Neural crest cell (in vitro differentiated cells): ENCODE measurements around the gene FCHSD2. TPM values are rescaled to one million over a fixed set of nuclear protein-coding genes. Genes with fewer than 3 reads are reported as not detected.

Experiments used
- DNase-seq: peaks from one replicate; pipeline ENCODE4 v3.0.0; 2021; ENCODE audit warnings: low read depth, mixed read lengths, low spot score
- H3K27ac Mint-ChIP-seq: one replicate; pipeline ENCODE4 v1.8.0; 2021; ENCODE audit warnings: mild to moderate bottlenecking, mixed read lengths; ENCODE audit not compliant: unreplicated experiment
- H3K27me3 Mint-ChIP-seq: 2 replicates; pipeline ENCODE4 v1.8.0; 2021; ENCODE audit warnings: low read depth, mild to moderate bottlenecking, mixed read lengths
- H3K36me3 Mint-ChIP-seq: 2 replicates; pipeline ENCODE4 v1.8.0; 2021; ENCODE audit warnings: low read depth, mild to moderate bottlenecking, mixed read lengths
- H3K4me1 Mint-ChIP-seq: 2 replicates; pipeline ENCODE4 v1.8.0; 2021; ENCODE audit warnings: mixed read lengths
- H3K4me3 Mint-ChIP-seq: one replicate; pipeline ENCODE4 v1.8.0; 2021; ENCODE audit warnings: mild to moderate bottlenecking, mixed read lengths
- H3K9me3 Mint-ChIP-seq: 2 replicates; pipeline ENCODE4 v1.8.0; 2021; ENCODE audit warnings: mixed read lengths
- total RNA-seq: library from RNA; stranded (reverse); gene quantifications from 2 replicates; pipeline ENCODE4 v1.2.1, GENCODE V29; 2021
- TF ChIP-seq, protein P1 (sequence below): fragments of 200-600 bp; sonication (generic); conservative IDR thresholded peaks from 2 replicates; pipeline ENCODE4 v1.5.0; 2021; ENCODE audit warnings: antibody characterized with exemption, mild to moderate bottlenecking

Gene FCHSD2
- total RNA-seq, 1 donor from 2014 or later: 34.4 TPM

DNA sequence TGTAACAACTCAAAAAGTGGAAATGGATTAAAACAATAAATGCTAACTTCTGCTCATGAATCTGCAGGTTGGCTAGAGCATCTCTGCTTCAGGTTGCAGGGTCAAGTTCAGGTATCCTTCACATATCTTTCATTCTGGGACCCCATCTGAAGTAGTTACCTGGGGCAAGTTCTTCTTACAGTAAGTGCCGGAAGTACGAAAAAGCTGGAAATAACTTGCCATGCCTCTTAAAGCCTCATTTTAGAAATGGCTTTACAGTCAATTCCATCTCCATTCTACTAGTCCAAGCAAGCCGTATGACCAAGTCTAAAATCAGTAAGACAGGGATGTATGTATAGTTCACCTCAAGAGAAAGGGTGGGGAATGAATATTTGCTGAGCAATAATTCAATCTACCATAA lies 93.7 kb downstream of the FCHSD2 start:
- H3K4me3 Mint-ChIP-seq: no peak overlapping the region
- H3K9me3 Mint-ChIP-seq: no peaks in the 10 kb centered on the region
- H3K27ac Mint-ChIP-seq: no peak overlapping the region
- H3K36me3 Mint-ChIP-seq: peaks cover 3% of the 10 kb centered on the region
- TF ChIP-seq, protein P1, sequence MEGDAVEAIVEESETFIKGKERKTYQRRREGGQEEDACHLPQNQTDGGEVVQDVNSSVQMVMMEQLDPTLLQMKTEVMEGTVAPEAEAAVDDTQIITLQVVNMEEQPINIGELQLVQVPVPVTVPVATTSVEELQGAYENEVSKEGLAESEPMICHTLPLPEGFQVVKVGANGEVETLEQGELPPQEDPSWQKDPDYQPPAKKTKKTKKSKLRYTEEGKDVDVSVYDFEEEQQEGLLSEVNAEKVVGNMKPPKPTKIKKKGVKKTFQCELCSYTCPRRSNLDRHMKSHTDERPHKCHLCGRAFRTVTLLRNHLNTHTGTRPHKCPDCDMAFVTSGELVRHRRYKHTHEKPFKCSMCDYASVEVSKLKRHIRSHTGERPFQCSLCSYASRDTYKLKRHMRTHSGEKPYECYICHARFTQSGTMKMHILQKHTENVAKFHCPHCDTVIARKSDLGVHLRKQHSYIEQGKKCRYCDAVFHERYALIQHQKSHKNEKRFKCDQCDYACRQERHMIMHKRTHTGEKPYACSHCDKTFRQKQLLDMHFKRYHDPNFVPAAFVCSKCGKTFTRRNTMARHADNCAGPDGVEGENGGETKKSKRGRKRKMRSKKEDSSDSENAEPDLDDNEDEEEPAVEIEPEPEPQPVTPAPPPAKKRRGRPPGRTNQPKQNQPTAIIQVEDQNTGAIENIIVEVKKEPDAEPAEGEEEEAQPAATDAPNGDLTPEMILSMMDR: no peak
- no peak for DNase-seq
- H3K4me1 Mint-ChIP-seq: no peaks in the 10 kb centered on the region
- H3K27me3 Mint-ChIP-seq: no peaks in the 10 kb centered on the region

DNA sequence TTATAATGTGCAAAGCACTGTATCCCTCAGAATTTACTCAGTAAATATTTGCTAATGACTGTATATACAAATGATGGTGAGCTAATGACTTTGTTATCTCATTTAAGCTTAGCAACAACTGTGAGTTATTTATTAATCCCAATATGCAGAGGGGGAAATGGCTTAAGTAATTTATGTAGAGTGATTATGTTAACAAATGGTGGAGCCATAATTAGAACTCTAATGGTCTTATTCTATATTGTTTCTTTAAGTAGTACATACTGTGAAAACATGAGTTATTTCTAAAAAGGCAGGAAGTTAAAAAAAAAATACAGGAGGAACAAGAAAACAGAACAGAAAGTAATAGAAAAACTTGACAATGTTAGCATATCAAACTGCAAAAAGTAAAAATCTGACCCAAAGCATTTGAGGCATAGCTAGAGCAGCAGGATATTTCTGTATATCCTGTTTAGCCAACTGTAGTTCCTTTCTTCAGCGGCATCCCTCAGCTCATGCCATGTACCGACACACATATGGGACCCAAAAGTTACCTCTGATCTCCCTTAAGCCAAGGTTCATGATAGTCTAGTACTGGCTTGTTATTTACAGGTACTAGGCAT lies 94.2 kb downstream of the FCHSD2 start:
- Mint-ChIP-seq H3K27me3 (no peaks in the 10 kb centered on the region), H3K36me3 (peaks cover 5% of the 10 kb centered on the region), H3K4me3 (no peak overlapping the region), H3K27ac (no peak overlapping the region), H3K4me1 (no peaks in the 10 kb centered on the region), H3K9me3 (no peaks in the 10 kb centered on the region)
- DNase-seq: no peak
- TF ChIP-seq, protein P1: no peak

DNA sequence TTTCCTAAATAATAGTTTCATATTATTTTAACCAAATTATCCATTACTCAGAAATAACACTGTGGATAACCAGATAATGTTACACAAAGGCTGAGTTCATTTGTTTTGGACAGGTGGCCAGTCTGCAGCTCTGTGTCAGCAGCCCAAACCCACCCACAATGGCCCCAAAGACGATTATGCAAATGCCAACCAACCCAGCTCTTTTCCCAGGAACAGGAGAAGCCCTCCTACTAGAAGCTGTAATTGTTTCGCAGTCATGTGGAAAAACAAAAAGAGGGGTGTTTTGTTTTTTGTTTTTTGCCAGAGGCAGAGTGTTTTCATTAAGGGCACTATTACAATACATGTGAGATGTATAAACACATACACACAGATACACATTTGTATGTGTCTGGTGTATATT lies 102.1 kb downstream of the FCHSD2 start:
- no peak overlapping the region for H3K4me3 Mint-ChIP-seq

DNA sequence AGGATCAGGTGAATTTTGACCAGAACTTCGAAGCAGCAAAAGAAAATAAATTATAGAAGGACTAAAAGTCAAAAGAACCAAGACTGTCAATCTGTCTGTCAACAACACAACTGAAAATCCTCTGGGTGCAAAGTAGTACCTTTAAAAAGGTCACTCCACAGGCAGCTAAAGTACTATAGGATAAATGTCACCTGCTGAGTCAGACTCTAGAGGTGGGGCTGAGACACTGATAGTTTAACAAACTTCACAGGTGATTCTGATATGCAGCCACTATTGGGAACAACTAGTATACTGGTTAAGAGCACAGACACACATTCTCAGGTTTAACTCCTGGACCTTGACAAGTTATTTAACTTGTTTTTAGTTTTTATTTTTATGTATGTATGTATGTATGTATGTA lies 107.3 kb downstream of the FCHSD2 start:
- Mint-ChIP-seq H3K9me3 (no peaks in the 10 kb centered on the region), H3K27me3 (no peaks in the 10 kb centered on the region), H3K4me1 (no peaks in the 10 kb centered on the region), H3K4me3 (no peak overlapping the region), H3K27ac (no peak overlapping the region), H3K36me3 (peaks cover 3% of the 10 kb centered on the region)
- DNase-seq: no peak
- TF ChIP-seq, protein P1: no peak

More for the DNA sequence above, 102.1 kb downstream of the FCHSD2 start:
- Mint-ChIP-seq H3K27me3 (no peaks in the 10 kb centered on the region), H3K27ac (no peak overlapping the region), H3K9me3 (peaks cover 4% of the 10 kb centered on the region), H3K36me3 (peaks cover 12% of the 10 kb centered on the region), H3K4me1 (peaks cover 11% of the 10 kb centered on the region)
- no peak for DNase-seq
- TF ChIP-seq, protein P1: no peak

DNA sequence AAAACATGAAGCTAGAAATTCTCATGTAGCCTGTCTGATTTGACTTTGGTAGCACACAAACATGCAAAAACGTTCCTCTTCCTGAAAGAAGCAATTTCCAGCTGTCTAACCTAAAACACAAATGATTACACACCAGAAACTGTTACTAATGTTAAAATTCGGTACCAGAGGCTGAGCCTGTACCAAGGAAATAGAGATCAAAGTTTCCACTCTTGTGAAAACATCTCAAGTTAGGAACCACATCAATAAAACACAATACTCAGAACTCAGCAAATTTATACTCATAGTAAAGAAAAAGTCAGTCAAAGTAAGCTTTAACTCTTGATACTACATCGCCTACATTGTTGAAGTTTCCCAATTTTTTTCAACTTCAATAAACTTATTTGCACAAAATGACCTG lies 107.8 kb downstream of the FCHSD2 start:
- Mint-ChIP-seq H3K4me3 (no peak overlapping the region), H3K27me3 (no peaks in the 10 kb centered on the region)

More for the DNA sequence above, 107.8 kb downstream of the FCHSD2 start:
- Mint-ChIP-seq H3K9me3 (no peaks in the 10 kb centered on the region), H3K36me3 (peaks cover 5% of the 10 kb centered on the region), H3K27ac (no peak overlapping the region), H3K4me1 (no peaks in the 10 kb centered on the region)
- no peak for DNase-seq
- TF ChIP-seq, protein P1: no peak
